Right kidney (tissue), 1 donor: Measurements from ENCODE around the gene CCDC43.

ENCODE experiments used
- DNase-seq: peaks from one replicate; pipeline ENCODE4 v3.0.0-alpha.2; 2016

The CCDC43 gene

GRCh38 chr17:44627513-44628242 lies 61.9 kb downstream of the CCDC43 start:
- DNase-seq: no peak
